WTC11 (cell line): ENCODE data around the gene SNRNP200.

Experiments
- ATF1 ChIP-seq: sonication (generic); formaldehyde crosslinking; IDR thresholded peaks from 2 replicates; pipeline ENCODE4 v1.8.1; 2023; ENCODE audit warnings: mild to moderate bottlenecking, moderate library complexity, missing genetic modification reagents
- CBFB ChIP-seq: sonication (generic); formaldehyde crosslinking; IDR thresholded peaks from 2 replicates; pipeline ENCODE4 v1.8.1; 2022; ENCODE audit warnings: mild to moderate bottlenecking, low read depth, missing genetic modification reagents
- CTCF ChIP-seq: fragments of 200-600 bp; IDR thresholded peaks from 2 replicates; pipeline ENCODE4 v1.8.0; 2022; ENCODE audit warnings: antibody characterized with exemption
- ESRRA ChIP-seq: sonication (generic); formaldehyde crosslinking; IDR thresholded peaks from 2 replicates; pipeline ENCODE4 v1.8.1; 2022; ENCODE audit warnings: mild to moderate bottlenecking, missing genetic modification reagents, borderline replicate concordance
- KAT7 ChIP-seq: sonication (generic); formaldehyde crosslinking; IDR thresholded peaks from 2 replicates; pipeline ENCODE4 v1.8.1; 2023; ENCODE audit warnings: missing genetic modification reagents, mild to moderate bottlenecking, borderline replicate concordance
- NR1H2 ChIP-seq: sonication (generic); formaldehyde crosslinking; IDR thresholded peaks from 2 replicates; pipeline ENCODE4 v1.9.0; 2021; ENCODE audit warnings: mild to moderate bottlenecking, moderate library complexity, missing genetic modification reagents
- RELA ChIP-seq: sonication (generic); formaldehyde crosslinking; IDR thresholded peaks from 2 replicates; pipeline ENCODE4 v1.8.1; 2022; ENCODE audit warnings: missing genetic modification reagents, mild to moderate bottlenecking, borderline replicate concordance
- RORB ChIP-seq: fragments of 250-450 bp; sonication (Bioruptor Pico); IDR thresholded peaks from 2 replicates; pipeline ENCODE4 v1.9.0; 2021; ENCODE audit warnings: mild to moderate bottlenecking
- TEAD1 ChIP-seq: sonication (generic); formaldehyde crosslinking; IDR thresholded peaks from 2 replicates; pipeline ENCODE4 v1.8.0; 2022; ENCODE audit warnings: mild to moderate bottlenecking, missing genetic modification reagents
- USF1 ChIP-seq: sonication (generic); formaldehyde crosslinking; IDR thresholded peaks from 2 replicates; pipeline ENCODE4 v1.8.0; 2022; ENCODE audit warnings: mild to moderate bottlenecking, missing genetic modification reagents

- TF ChIP-seq ATF1 (CRISPR knock-in tag) (no peak), CTCF (no peak), KAT7 (no peak), ESRRA (CRISPR knock-in tag) (no peak), RELA (CRISPR knock-in tag) (no peak), USF1 (CRISPR knock-in tag) (no peak), TEAD1 (no peak), NR1H2 (CRISPR knock-in tag) (no peak), CBFB (no peak), RORB (CRISPR knock-in tag) (no peak)
These were observed 80.3 kb downstream of the SNRNP200 start for GRCh38 chr2:96225016-96225533.
